NCI-H2171 (cell line): ENCODE results near the gene POLR3B.
"Not testable (repeated sequence)": the region's sequence is repeated elsewhere in the genome, so short reads cannot be mapped to it uniquely, and the experiment has no call there.

ENCODE experiments used
- DNase-seq: peaks from one replicate; lab custom pipeline; 2025; lab: John Stamatoyannopoulos, UW

Gene POLR3B

GRCh38 chr12:106461730-106462129, 104.2 kb downstream of the POLR3B start:
- DNase-seq = no peak

- not testable (repeated sequence) for DNase-seq
Measured at GRCh38 chr12:106465605-106466004, 108.1 kb downstream of the POLR3B start.

DNA sequence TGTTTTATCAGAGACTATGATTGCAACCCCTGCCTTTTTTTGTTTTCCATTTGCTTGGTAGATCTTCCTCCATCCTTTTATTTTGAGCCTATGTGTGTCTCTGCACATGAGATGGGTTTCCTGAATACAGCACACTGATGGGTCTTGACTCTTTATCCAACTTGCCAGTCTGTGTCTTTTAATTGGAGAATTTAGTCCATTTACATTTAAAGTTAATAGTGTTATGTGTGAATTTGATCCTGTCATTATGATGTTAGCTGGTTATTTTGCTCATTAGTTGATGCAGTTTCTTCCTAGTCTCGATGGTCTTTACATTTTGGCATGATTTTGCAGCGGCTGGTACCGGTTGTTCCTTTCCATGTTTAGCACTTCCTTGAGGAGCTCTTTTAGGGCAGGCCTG, 118.1 kb downstream of the POLR3B start:
- not testable (repeated sequence) for DNase-seq

DNA sequence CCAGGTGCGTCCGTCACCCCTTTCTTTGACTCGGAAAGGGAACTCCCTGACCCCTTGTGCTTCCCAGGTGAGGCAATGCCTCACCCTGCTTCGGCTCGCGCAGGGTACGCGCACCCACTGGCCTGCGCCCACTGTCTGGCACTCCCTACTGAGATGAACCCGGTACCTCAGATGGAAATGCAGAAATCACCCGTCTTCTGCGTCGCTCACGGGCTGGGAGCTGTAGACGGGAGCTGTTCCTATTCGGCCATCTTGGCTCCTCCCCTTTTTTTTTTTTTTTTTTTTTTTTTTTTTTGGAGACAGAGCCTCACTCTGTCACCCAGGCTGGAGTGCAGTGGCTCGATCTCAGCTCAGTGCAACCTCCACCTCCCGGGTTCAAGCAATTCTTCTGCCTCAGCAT, 120.1 kb downstream of the POLR3B start:
- DNase-seq = peak; percentile 18

DNA sequence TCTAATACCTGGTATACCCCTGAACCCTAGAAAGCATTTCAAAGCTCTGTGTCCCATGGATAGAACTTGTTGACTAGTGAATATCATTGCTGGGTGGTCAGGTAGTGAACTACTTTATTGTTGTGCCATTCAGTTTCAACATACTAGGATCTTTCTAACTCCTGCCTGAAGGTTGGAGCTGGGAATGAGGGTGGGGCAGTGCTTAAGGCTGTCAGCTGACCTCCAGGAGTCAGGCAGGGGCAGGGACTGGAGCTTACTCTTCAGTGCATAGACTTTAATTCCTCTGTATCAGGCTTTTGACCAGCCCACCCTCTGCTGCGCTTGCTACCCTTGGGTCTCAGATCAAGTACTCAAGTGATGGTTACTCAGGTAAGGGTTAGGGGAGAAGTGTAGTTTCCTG, 122.7 kb downstream of the POLR3B start:
- no peak for DNase-seq

- DNase-seq = no peak
Measured at GRCh38 chr12:106481246-106481645, 123.7 kb downstream of the POLR3B start.

GRCh38 chr12:106487664-106488063, 130.1 kb downstream of the POLR3B start:
- DNase-seq = no peak

- DNase-seq = no peak
Measured at GRCh38 chr12:106488884-106489283, 131.3 kb downstream of the POLR3B start.

DNA sequence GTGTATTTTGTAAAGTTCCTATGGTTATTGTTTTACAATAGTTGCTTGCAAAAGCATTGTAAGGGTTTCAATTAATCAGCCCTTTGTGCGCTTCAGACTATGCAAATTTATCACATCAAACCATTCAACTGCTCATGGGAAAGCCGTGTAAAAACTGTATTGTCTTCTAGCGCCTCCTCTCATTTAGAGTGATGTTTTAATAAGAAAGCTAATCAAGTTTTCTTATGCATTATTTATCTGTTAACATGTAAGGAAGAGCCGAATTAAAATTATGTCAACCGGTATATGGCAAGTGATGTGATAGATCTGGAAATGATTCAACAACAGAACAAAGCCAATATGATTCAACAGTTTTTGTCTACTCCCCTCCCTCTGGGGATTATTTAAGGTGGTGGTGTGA, 132.7 kb downstream of the POLR3B start:
- no peak for DNase-seq

DNA sequence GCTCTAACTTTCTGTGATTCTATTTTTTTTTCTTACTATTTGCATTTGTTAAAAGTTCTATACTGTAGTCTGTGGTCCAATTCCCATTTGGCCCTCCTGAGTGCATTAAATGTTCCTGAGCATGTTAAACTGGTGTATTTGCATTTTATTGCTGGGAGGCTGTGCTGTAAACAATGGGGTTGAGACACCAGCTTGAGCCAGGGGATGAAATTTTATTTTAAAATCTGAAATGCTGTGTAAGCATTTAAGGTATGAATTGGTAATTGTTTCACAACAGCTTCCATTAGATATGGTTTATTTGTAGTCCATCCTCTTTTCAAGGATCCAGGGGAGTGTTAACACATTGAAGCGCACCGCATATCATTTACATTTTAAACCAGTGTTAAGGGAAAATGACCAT, 135.3 kb downstream of the POLR3B start:
- no peak for DNase-seq

DNA sequence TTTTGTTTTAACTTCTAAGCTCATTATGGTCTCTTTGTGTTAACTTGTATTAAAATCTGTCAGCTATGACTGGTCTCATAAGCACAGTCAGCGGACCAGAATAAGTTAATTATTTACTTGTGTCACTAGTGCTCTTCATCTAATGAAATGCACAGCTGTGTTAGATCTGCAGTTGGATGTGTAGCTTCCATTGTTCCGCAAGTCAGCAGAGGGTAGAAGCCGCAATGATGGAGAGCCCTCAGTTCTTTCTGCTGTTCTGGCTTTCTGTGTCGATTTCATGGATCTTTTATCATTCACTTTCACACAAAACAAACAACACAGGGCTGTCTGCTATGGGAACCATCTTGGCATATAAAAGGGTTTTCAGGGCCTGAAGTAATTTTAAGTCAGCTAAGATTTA, 136.0 kb downstream of the POLR3B start:
- no peak for DNase-seq

DNA sequence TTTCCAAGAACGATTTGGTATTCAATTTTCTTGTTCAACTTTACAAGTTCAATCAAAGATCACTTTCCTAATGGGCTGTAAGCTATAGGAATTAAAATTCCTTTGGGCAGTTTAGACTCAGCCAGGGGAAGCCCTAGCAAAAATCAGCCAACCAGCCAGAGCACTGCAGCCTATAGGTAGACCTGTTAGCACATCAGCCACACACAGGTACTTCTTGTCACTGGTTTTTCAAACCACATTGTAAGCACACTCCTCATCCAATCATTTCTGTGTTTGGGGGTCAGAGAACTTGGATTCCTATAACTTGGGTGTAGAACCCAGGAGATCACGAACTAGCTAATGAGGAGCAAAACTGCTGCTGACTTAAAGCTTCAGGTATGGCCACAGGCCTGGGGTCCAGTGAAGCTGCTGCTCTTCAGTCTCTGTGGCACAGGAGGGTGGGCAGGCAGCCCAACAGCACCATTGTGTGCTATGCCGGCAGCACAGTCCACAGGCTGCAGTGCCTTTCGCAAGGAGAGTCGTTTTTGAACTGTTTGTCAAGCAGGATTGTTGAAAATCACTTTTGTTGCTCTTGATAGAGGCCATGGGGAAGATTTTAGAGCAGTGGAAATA, 137.9 kb downstream of the POLR3B start:
- no peak for DNase-seq

GRCh38 chr12:106498056-106498455, 140.5 kb downstream of the POLR3B start:
- DNase-seq = no peak

DNA sequence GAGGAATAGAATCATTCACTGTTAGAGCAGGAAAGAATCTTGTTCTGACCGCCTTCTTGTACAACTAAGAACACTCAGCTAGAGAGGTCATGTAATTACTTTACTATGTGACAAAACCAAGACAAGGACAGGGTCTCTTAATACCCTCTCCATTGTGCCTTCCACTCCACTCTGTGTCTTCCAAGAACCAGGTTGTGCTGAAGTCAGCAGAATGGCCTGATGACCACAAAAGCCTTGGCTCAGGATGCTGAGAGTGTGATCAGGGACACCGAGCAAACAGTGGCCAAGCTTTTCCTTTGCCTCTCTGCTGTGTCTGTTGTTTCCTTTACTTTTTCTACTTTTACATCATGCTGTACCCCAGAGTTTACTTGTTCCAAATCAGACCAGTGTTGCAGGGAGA, 142.1 kb downstream of the POLR3B start:
- DNase-seq = no peak

GRCh38 chr12:106506691-106507090, 149.1 kb downstream of the POLR3B start:
- DNase-seq = no peak

DNA sequence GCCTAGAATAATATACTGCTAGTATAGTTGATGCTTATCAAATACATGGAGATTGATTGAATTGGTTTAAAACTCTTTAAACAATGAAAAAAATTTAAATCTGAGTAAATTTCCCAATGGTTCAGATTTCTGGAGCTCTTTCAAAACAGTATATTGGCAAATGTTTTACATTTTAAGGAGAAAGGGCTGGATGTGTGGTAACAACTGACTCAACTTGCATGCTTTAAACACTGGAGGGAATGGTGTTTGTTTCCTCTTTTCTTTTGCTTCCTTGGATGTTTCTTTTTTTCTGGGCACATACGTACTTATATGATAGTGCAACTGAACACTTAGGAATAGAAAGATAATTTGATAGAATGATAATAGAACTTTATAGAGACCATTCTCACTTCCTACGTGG, 151.4 kb downstream of the POLR3B start:
- DNase-seq = no peak

DNA sequence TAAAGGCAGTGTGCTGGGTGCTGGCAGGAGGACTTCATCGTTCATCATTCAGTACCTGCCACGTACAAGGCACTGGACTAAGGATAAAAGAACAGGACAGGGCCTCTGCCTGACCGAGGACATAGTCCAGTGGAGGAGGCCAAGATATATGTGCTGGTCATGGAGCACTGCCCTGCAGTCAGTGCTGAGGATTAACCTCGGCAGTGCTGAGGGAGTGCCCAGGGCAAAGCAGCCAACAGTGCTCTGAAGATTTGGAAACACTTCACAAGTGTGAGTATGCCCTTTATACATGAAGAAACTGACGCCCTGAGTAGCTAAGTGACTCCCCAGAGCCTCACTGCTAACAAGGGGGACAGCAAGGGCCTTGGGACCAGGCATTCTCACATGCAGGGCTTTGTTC, 153.8 kb downstream of the POLR3B start:
- DNase-seq = no peak

GRCh38 chr12:106517314-106517713, 159.8 kb downstream of the POLR3B start:
- DNase-seq = no peak

- DNase-seq = no peak
Measured at GRCh38 chr12:106519607-106520021, 162.1 kb downstream of the POLR3B start.

DNA sequence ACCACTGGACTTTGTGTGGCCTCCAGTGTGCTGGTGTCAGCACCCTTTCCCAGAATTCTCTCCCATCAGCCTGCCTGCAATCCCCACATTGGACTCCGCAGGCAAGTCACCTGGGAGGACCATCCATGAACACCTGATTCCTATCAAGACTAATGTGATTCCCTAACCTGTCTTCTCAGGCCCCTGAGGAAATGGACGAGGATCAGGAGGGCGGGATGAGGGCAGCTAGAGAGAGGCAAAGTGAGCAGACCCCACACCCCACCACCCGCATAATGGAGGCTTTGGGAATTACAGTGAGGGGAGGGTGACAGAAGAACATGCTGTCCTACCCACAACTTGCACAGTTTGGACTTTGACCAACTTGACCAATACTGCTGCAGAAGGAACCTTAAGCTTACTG, 164.4 kb downstream of the POLR3B start:
- DNase-seq = no peak

DNA sequence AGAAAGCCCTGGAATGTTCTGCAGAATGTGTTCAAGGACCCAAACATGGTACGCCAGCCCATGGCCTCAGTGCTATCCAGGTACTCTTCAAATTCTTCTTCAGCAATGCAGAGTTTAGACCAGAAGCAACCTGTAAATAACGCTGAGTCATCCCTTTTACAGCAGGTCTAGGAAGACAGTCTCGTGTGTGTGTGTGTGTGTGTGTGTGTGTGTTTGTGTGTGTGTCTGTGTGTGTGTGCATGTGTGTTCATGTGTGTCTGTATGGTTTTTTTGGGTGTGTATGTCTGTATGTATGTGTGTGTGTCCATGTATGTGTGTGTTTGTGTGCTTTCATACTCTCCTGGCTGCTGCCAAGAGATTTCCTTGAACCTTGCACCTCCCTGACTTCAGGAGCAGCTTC, 165.2 kb downstream of the POLR3B start:
- DNase-seq = no peak

- no peak for DNase-seq
Measured at GRCh38 chr12:106527356-106527755, 169.8 kb downstream of the POLR3B start.

- DNase-seq = no peak
Measured at GRCh38 chr12:106541201-106541600, 183.7 kb downstream of the POLR3B start.

DNA sequence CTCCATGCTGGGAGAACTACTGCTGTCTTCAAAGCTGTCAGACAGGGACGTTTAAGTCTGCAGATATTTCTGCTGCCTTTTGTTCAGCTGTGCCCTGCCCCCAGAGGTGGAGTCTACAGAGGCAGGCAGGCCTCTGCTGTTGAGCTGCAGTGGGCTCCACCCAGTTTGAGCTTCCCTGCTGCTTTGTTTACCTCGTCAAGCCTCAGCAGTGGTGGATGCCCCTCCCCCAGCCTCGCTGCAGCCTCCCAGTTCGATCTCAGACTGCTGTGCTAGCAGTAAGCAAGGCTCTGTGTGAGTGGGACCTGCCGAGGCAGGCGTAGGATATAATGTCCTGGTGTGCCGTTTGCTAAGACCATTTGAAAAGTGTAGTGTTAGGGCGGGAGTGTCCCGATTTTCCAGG, 193.9 kb downstream of the POLR3B start:
- DNase-seq = no peak

DNA sequence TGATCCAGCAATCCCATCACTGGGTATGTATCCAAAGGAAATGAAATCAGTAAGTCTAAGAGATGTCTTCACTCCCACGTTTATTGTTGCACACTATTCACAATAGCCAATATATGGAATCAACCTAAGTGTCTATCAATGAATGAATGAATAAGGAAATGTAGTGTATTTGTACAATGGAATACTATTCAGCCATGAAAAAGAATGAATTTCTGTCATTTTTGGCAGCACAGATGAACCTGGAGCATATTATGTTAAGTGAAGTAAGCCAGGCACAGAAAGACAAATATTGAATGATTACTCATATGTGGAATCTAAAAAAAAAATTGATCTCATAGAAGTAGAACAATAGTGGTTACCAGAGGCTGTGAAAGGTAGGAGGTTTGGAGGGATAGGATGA, 194.7 kb downstream of the POLR3B start:
- no peak for DNase-seq
